HK-2 (cell line): ENCODE results near the gene UROC1.

Experiments
- DNase-seq: peaks from one replicate; pipeline ENCODE4 v3.0.0-alpha.2; 2018; ENCODE audit not compliant: unreplicated experiment

Gene UROC1

DNA sequence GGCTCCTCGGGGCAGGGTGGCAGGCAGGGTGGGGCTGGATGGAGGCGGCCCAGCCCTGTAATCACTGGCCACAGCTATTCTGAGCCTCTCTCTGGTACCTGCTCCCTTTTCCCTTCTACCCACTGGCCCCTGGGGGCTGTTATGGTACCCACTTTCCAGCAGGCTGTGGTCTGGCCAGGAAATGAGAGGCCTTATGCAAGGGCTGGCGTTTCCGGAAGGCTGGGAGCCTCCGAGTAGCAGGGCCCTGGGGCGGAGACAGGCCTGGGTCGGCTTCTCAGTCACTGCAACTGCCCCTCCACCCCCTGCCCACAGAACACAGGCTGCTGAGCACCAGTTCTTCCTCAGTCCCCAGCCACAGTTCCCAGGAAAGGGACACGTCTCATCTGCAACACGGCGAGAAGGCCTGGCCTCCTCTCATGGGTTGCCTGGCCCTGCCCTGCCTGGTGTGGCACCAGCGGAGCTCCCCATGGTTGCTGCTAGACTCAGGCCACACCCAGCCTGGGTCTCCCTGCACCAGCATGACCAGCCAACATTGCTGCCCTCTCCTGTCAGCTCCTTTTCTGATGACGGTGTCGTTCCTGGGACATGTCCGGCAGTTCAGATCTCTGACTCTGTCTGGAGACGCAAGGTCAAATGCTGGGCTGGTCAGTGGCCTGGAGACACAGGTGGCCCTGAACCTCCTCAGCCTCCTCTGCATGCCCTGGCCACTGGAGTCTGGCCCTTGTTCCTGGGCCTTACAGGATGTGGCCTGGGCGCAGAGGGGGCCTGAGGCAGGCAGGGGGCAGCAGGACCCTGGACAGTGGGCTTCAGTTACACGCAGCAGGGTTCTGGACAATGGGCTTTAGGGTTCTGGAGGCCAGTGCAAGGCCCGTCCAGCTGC lies 12.8 kb upstream of the UROC1 start:
- DNase-seq = no peak

DNA sequence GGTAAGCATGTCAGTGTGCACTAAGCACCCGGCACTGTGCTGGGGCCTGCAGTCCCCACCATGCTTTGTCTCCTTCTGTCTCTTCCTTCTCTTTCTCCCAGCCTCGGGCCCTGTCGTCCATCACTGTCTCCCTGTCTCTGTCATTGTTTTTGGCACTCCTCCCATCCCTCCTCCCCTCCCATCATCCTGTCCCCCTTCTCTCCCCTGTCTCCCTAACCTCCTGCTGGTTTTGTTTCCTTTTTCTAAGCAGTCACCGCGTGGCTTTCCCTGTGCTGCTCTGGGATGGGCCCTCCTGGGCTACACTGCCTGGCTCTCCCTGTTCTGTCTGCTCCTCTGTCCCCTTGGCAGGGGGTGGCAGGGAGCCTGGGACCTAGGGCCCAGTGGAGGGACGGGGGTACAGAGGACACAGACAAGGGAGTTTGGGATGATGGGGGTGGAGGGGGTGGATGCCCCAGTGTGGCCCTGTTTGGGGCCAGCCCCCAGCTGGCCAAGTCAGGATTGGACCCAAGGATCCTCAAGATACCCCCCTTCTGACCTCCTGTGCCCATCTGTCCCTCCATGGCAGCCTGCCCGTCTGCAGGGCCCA lies 12.1 kb upstream of the UROC1 start:
- DNase-seq = no peak

DNA sequence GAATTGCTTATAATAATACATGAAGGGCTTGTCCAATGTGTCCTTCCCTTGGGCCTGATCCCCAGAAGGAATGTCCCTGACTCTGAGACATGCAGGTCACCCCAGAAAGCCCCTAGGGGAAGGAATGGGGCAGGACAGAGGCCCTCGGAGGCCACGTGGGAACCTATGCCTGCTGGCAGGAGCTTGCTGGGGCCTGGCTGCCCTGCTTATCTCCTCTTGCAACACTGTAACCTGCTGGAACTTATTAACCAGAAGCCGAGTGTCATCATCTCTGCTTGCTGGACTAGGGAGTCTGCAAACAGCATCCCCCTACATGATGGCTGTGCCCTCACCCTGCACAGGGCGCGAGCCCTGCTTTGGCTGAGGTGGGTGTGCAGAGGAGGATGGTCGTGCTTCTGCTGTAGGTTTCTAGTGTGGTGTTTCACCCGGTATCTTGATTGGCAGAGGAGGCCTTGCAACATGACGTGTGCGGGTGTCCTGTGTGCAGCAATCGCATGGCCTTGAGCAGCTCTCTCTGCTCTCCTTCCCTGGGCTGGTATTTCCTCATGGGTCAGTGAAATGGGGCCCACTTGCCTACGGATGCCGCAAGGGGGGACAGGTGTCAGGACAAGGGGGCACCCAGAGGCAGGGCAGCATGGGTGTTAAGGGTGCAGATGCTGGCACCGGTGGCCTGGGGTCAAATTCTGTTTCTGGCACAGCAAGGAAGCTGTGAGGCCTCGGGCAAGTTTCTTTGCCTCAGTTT lies 11.4 kb upstream of the UROC1 start:
- DNase-seq = peak; percentile 76

DNA sequence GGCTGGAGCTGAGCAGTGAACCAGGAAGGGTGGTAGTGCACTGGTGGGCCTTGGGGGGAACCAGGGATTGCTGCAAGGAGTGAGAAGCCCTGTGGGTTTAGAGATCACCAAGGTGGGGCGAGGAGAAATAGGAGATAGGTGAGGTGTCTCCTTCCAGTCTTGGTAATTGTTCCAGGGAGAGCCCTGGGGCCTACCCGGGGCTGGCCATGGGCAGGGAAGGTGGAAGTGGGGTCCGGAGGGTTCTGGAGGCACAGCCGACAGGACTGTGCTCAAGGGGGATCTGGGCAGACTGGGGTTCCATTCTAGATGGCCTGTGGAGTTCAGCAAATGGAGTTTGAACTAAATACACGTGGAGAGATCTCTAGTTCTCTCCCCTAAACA lies 10.8 kb upstream of the UROC1 start:
- DNase-seq = no peak

DNA sequence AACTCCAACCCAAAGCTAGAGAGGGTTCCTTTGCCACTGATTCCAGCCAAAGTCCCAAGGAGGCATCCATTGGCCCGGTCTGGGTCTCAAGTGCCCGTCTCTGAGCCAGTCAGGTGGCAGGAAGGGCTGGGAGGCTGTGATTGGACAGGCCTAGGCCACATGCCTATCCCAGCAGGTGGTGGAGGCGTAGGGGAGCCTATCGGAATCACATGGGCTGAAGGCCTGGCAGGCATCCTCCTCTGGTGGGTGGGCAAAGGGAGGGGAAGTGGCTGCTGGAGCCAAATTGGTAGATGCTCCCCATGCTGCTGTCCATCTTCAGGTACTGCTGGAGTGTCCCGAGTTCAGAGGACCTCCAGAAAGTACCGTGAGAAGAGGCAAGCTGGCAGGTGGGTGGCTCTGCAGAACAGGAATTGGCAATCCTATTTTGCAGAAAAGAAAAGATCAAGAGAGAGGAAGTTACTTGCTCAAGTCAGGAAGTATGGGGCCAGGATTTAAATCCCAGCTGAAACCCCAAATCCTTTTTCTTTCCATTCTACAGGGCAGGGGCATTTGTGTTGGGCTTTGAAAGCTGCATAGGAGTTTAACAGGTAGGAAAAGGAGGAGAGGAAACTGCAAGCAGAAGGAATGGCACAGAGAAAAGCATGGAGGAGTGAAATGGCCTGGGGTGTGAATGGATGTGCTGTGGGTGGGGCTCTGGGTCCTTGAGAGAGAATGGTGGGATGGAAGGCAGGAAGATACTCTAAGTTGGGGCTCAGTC lies 10.1 kb upstream of the UROC1 start:
- DNase-seq = no peak

DNA sequence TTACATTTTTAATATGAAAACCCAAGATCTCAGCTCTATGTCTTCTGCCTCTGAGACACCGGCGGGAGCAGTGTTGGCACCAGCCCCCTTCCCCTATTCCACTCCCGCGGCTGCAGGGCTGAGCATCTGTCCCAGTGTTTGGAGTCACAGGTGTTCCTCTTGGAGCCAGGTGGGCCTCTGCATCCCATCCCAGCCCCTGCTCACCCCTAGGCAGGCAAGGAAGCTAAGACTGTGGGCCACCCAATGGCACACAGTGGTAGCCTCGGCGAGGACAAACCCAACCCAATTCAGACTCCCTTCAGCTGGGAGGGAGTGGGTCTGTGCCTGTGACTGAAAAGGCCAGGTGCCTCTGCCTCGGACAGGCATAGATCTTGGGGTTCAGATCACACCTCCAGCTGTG lies 9.4 kb upstream of the UROC1 start:
- DNase-seq = no peak

DNA sequence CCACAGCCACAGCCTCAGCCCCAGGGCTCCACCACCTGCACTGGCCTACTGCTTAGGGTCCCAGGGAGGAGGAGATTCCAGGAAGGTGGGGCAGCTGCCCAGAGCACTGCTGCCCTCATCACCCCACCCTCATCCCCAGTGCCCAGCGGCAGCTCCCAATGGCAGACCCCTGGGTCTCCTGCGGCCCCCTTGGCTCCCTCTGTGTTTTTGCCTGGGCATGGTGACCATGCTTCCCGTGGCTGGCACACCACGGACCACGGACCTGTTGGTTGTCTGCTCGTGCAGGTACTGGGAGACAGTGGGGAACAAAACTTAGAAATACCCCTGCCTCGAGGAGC lies 9.1 kb upstream of the UROC1 start:
- no peak for DNase-seq

DNA sequence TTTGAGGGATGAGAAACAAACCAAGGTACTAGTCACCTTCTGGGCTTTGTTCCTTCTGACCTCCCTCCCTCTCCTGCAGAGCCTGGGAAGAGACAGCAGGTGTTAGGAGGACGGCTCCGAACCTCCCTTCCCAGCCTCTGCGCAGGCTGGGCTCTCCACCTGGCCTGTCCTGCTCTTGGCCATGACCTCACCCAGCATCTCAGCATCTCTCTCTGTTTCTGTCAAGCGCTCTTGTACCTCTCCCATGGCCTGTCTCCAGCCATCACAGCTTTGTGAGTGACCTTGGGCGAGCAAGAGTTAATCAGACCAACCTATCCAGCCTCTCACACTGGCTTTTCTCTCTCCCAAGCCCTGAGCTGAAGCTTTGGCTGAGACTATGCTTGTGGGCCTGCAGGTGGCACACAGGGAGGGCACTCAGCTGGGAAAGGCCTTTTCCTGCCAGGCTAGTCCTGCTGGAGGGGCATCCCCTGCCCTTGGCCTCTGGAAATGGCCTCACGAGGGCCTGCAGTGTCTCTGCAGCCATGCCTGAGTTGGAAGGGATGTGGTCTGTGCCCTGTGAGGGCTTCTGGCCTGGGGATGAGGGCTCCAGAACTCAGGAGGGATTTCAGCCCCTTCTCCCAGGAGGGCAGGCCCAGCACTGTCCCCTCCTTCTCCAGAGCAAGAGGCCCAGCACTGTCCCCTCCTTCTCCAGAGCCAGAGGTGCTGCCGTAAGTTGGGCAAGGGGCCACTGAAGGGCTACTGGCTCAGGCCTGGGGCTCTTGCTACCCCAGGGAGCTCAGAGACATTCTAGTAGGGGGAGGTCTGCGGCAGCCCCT lies 8.5 kb upstream of the UROC1 start:
- DNase-seq = no peak

DNA sequence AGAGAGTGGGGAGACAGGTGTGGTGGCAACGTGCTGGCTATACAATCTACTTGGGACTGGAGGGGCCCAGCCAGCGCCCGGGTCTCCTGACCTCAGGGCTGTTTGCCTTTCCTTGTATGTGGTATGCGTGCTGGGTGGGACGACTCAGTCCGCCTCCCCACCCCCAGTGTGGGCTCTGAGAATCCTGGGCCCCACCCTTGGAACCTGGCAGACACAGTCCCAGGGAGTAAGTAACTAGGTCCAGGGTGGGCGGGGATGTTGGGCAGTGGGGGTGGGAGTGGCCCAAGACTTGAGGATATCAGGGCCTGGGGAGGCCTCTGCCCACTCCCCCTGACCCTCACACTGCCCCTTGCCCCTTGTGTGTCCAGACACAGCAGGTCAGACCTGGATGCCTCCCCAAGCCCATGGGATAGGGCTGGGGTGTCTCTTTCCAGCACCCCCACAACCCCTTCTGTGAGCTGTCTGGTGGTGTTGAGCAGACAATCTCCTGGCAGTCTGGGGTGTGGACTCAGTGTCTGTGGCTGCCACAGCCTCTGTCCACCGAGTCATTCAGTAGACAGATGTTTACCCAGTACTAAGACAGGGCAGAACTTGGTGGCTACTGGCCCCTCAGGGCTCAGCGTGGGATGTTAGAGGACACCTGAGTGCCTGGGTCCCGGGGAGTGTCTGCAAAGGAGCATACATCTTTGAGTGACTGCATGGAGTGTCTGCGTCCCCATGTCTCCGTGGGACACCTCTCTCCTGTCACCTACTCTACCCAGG lies 7.7 kb upstream of the UROC1 start:
- no peak for DNase-seq

DNA sequence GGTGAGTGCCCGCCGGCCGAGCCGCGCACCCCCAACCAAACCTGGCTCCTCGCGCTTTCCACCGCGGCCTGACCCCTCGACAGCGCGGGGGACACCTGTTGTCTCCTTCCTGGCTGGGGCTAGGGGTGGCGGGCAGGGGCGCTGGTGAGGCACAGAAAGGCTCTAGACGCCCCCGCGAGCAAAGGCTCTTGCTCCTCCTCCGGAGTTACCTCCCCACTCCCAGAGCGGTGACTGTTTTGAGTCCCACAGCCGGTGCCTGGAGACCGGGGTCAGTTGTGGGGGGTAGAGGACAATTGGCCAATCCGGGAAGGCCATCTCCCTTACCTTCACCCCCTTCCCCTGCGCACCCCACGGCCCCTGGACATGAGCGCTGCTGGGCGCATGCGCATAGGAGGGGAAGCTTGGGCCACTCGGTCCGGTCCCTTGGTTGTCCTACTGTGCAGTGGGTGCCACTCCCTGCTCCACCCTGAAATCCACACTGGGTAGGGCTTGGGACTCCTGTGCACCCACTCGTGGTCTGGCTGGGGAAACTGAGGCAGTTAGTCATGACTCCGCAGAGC lies 6.9 kb upstream of the UROC1 start:
- peak; percentile 26 for DNase-seq

DNA sequence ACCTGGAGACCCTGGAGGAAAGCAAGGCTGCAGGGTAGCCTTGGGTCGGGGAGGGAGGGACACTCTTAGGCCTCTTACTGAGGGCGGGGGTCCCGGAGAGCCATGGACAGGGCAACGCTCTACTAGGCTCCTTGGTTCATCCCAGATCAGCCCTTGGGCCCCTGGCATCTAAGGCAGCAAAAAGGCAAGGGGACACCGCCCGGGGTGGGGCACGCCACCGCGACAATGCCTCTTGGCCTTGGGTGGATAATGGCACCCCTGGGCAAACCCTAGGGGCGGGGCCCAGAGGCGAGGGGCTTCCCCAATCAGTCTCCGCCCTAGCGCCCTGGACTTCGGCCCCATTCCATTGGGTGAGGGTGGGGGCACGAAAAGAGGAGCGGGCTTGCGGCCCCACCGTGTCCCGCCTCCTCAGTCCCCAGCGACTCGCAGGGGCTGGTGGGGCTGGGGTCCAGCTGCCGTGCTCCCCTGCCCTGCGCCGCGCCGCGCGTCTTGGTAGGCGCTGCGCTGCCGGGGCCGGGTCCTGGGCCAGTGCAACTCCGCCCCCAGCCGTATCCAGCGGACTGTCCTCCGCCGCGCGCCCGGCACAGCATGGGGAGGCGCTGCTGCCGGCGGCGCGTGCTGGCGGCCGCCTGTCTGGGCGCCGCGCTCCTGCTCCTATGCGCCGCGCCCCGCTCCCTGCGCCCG lies 6.3 kb upstream of the UROC1 start, which contains the start of gene CHST13:
Gene CHST13, plus strand, starts transcription at position 411 of the 684 bp plus-strand sequence. Its CDS starts 178 bp downstream, at position 589.
- DNase-seq = peak; percentile 46

DNA sequence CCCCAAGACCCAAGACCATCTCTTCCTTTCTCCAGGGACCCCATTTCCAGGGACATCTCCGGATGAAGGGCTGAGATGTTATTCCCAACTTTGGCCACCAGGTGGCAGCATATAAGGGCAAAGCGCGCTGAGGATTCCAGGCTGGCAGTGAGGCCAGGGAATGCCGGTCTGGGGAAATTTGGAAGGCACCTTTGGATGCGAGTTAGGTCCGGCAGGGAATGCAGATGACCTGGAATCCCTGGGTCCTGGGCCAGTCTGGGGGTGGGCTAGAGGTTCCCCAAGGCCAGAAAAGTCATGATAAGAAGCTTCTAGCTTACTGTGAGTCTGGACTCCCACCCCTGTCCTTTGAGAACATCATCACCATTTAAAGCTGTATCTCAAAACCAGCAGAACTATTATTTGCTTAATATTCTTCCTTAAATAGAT lies 4.8 kb upstream of the UROC1 start:
- peak; percentile 65 for DNase-seq

DNA sequence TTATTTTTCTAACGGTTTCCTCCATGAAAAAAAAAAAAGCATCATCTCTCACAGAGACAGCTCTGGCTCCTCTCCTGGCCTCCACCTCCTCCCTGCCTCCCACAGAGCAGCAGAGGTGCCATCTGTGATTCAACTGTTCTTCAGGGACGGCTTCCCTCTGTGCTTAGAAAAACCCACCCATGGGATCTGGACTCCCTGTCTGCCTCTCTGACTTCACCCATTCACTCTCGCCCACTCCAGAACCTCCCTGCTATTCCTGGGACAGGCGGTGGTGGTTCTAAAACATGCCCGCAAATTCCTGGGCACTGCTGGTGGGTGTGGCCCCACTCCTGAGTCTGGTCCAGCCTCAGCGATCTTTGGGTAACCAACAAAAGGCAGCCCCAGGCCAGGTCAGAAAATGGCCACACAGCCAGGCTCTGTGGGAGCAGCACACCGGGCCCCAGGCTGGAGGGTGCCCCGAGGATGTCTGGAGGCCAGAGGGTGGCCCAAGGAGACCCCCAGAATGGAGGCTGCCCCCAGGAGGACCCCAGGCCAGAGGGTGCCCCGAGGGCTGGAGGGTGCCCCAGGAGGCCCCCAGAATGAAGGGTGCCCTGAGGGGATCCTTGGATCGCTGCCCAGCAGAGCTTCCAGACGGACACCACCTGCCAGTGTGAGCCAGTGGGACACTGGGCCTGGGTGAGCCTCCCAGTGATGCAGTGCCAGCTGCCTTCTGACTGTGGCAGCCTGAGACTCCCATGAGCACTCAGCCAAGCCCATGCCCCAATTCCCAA lies 3.7 kb upstream of the UROC1 start:
- DNase-seq = no peak

DNA sequence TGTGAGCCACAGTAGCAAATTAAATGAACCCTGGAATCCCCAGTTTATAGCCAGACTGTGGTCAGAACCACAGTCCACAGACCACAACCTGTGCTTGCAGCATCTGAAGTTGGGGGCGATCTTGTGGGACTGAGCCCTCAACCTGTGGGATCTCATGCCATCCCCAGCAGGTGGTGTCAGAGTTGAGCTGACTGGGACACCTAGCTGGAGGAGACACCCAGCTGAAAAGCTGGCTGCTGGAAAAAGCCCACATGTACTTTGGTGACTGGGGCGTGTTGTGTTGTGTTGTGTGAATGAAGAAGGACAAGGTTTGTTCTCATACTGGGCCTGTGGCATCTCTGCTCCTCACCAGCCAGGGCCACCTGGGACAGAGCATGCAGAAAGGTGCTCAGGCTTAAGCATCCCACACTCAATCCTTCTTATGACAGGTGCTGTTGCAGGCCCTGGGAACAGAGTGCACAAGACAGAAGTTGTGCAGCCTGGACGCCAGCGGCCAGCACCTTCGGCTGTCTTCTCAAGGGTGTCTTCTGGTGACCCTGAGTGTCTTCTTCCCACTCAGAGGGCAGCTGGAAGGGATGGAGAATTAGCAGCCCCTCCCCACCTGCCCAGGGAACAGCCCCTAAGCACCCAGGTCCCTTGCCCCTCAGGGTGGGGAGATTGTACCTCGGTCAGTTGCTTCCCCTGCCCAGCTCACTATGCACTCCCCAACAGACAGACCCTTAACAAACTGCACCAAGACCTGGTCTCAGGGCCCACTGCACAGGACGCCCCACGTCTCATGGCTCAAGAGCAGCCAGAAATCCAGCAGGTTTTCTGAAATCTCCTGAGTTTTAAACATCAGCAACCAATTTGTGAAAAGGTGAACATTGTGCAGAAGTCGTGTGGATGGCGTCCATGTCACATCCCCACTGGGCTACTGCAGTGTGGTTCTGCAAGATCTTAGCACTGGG lies 2.2 kb upstream of the UROC1 start:
- DNase-seq = no peak

DNA sequence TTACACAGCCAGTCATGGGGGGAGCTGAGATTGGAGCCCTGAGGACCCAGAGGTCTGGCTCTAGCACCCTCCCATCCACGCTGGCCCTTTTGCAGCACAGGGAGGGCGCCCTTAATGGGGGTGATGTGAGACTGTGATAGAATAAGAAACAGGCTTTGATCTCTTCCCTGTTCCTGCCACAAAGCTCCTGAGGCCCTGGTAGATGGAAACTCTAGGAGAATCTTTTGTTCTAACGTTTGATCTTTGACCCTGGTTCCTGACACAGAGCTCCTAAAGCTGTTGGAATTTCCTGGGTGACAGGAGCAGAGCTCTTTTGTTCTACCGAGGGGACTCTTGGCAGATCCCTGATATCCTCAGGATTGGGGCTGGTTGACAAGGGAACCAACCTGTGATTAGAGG lies 1.2 kb upstream of the UROC1 start:
- DNase-seq = no peak

DNA sequence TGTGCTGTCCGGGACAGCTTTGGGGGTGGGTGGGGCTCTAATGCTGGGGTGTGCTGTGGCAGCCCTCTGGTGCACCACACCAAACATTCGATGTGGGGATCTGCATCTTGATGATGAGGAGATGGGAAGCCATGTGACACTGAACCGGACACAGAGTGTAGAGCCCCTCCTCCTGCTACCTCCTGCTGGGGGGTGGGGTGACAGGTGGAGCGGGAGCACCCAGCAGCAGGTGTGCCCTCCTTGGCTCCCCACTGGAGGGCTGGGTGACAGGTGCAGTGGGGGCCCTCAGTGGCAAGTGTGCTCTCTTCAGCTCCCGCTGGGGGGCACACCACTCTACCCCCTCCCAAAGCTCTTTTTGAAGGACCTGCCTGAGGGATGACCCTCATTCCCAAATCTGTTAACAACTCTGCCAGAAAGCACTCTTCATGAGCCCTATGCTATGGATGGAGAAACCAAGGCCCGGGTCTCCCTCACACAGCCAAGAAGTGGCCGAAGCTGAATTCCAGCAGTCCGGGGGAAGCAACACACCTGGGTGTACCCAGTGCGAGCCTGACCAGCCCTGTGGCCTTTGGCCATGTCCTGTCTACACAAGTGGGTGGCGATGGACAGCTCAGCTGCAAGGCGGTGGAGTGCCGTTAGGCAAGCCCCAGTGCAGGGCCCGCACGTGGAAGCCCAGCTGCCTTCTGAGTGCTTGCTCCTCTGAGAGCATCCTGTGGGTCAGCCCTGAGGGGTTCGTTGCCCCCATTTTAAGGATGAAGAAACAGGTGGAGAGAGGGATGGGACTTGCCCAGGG lies 609 bp upstream of the UROC1 start:
- DNase-seq = no peak

DNA sequence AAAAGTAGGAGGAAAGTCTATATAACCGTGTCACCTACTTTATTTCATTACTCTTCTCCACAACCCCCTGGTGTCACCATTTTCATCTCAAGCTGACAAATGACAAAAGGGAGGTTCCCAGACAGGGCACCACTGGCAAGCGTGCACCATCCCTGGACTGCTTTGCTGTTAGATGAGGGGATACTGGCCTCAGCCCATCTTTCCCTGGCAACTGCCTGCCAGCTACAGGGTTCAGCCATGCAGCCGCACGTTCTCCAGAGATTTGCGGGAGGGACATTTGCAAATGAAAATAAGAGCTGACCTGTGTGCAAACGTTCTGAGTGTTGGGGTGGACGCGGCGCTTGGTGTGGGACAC lies 660 bp downstream of the UROC1 start:
- no peak for DNase-seq
